PC-3 (cell line): ENCODE measurements around the gene POLR1A.

ENCODE experiments used
- EZH2phosphoT487 ChIP-seq: fragments of 300-600 bp; sonication (generic); IDR thresholded peaks from 2 replicates; pipeline ENCODE4 v1.6.1; 2018; ENCODE audit warnings: mild to moderate bottlenecking, antibody characterized with exemption, low read length, borderline replicate concordance
- TF ChIP-seq, protein P1 (sequence below): fragments of 300-600 bp; sonication (generic); conservative IDR thresholded peaks from 2 replicates; pipeline ENCODE4 v1.5.1; 2017; ENCODE audit warnings: antibody characterized with exemption, low read depth, mild to moderate bottlenecking, low read length

- TF ChIP-seq, protein P1, sequence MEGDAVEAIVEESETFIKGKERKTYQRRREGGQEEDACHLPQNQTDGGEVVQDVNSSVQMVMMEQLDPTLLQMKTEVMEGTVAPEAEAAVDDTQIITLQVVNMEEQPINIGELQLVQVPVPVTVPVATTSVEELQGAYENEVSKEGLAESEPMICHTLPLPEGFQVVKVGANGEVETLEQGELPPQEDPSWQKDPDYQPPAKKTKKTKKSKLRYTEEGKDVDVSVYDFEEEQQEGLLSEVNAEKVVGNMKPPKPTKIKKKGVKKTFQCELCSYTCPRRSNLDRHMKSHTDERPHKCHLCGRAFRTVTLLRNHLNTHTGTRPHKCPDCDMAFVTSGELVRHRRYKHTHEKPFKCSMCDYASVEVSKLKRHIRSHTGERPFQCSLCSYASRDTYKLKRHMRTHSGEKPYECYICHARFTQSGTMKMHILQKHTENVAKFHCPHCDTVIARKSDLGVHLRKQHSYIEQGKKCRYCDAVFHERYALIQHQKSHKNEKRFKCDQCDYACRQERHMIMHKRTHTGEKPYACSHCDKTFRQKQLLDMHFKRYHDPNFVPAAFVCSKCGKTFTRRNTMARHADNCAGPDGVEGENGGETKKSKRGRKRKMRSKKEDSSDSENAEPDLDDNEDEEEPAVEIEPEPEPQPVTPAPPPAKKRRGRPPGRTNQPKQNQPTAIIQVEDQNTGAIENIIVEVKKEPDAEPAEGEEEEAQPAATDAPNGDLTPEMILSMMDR, result no peak
- no peak for TF ChIP-seq EZH2phosphoT487
Observed at GRCh38 chr2:85981579-85982247, 124.0 kb downstream of the POLR1A start.
